ENCODE results near the gene MED29.

MED29 gene

DNA sequence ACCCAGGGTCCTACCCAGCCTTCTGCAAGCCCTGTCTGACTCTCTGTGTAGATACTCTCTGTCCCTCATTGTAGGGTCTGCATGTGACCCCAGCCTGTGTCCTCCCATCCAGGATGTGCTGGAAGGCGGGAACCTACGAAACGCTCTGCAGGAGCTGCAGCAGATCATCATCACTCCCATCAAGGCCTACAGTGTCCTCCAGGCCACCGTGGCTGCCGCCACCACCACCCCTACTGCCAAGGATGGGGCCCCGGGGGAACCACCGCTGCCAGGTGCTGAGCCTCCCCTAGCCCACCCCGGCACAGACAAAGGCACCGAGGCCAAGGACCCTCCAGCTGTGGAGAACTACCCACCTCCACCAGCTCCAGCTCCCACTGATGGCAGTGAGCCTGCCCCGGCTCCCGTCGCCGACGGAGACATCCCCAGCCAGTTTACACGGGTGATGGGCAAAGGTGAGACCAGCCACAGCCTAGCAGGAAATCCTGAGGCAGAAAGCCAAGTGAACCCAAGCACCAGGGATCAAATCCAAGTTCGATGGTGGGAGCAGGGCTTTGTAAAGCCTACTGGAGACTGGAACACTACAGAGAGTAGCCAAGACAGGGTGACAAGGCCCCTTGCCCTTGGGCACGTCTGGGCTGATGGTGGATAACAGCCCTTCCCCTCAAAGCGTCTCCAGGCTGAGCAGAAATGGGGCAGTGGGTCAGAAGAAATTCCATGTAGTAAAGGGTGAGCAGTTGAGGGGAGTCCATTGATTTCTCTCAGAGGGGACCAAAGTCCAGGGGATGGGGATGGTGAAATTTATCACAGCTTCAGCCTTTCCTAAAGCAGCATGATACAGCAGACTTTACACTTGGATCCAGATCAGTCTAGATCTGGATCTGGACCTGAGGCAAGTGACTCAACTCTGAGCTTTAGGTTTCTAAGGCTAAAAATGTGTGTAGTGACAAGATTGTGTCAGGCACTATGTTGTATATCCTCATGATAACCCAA is 13.5 kb upstream of the MED29 start:
- TF ChIP-seq, protein P1, sequence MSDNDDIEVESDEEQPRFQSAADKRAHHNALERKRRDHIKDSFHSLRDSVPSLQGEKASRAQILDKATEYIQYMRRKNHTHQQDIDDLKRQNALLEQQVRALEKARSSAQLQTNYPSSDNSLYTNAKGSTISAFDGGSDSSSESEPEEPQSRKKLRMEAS (IDR thresholded peaks at IDR 0.05): no peak
- TF ChIP-seq RAD21 (IDR thresholded peaks at IDR 0.05; ENCODE audit: low read depth) (no peak), TEAD4 (IDR thresholded peaks at IDR 0.05) (no peak), CREB1 (IDR thresholded peaks at IDR 0.05; ENCODE audit: low read depth) (no peak), NFIC (IDR thresholded peaks at IDR 0.05) (no peak)

DNA sequence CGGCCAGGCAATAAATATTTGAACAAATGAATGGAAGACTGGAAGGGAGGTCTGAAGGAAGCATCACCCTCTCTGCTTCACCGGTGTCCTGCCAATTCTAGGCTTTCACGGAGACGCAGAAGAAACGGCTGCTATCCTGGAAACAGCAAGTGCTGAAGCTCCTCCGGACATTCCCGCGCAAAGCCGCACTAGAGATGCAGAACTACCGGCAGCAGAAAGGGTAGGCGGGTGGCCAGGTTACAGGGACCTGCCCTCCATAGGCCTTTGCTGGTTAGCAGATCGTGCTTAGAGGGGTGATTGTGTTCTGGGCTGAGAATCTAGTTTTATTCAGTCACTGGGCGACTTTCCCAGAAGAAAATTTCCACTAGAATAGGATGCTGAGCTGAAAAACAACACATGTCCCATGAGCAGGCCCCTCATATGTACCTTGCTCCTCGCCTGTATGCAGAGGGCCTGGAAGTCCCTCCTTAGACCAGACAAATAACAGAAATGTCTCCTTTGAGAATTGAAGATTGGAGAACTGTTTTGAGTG is 11.2 kb upstream of the MED29 start:
- no peak for TF ChIP-seq TEAD4 (IDR thresholded peaks at IDR 0.05)
- TF ChIP-seq, protein P2, sequence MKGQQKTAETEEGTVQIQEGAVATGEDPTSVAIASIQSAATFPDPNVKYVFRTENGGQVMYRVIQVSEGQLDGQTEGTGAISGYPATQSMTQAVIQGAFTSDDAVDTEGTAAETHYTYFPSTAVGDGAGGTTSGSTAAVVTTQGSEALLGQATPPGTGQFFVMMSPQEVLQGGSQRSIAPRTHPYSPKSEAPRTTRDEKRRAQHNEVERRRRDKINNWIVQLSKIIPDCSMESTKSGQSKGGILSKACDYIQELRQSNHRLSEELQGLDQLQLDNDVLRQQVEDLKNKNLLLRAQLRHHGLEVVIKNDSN (IDR thresholded peaks at IDR 0.05): no peak
- TF ChIP-seq, protein P3, sequence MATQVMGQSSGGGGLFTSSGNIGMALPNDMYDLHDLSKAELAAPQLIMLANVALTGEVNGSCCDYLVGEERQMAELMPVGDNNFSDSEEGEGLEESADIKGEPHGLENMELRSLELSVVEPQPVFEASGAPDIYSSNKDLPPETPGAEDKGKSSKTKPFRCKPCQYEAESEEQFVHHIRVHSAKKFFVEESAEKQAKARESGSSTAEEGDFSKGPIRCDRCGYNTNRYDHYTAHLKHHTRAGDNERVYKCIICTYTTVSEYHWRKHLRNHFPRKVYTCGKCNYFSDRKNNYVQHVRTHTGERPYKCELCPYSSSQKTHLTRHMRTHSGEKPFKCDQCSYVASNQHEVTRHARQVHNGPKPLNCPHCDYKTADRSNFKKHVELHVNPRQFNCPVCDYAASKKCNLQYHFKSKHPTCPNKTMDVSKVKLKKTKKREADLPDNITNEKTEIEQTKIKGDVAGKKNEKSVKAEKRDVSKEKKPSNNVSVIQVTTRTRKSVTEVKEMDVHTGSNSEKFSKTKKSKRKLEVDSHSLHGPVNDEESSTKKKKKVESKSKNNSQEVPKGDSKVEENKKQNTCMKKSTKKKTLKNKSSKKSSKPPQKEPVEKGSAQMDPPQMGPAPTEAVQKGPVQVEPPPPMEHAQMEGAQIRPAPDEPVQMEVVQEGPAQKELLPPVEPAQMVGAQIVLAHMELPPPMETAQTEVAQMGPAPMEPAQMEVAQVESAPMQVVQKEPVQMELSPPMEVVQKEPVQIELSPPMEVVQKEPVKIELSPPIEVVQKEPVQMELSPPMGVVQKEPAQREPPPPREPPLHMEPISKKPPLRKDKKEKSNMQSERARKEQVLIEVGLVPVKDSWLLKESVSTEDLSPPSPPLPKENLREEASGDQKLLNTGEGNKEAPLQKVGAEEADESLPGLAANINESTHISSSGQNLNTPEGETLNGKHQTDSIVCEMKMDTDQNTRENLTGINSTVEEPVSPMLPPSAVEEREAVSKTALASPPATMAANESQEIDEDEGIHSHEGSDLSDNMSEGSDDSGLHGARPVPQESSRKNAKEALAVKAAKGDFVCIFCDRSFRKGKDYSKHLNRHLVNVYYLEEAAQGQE (IDR thresholded peaks at IDR 0.05; ENCODE audit: low read depth): no peak
- no peak for TF ChIP-seq FOXM1 (IDR thresholded peaks at IDR 0.05; ENCODE audit: borderline replicate concordance, low read depth)
- no peak for TF ChIP-seq CEBPB (IDR thresholded peaks at IDR 0.05)
- TF ChIP-seq TAF1 (IDR thresholded peaks at IDR 0.05; ENCODE audit: low read depth): no peak
- TF ChIP-seq RAD21 (IDR thresholded peaks at IDR 0.05; ENCODE audit: low read depth): no peak
- no peak for TF ChIP-seq CREB1 (IDR thresholded peaks at IDR 0.05; ENCODE audit: low read depth)
- no peak for TF ChIP-seq TCF12 (IDR thresholded peaks at IDR 0.05; ENCODE audit: low read depth)
- no peak for TF ChIP-seq ZBTB7A (IDR thresholded peaks at IDR 0.05; ENCODE audit: low read depth)
- TF ChIP-seq YY1 (IDR thresholded peaks at IDR 0.05; ENCODE audit: low read depth): no peak
- no peak for TF ChIP-seq EP300 (IDR thresholded peaks at IDR 0.05; ENCODE audit: borderline replicate concordance)

DNA sequence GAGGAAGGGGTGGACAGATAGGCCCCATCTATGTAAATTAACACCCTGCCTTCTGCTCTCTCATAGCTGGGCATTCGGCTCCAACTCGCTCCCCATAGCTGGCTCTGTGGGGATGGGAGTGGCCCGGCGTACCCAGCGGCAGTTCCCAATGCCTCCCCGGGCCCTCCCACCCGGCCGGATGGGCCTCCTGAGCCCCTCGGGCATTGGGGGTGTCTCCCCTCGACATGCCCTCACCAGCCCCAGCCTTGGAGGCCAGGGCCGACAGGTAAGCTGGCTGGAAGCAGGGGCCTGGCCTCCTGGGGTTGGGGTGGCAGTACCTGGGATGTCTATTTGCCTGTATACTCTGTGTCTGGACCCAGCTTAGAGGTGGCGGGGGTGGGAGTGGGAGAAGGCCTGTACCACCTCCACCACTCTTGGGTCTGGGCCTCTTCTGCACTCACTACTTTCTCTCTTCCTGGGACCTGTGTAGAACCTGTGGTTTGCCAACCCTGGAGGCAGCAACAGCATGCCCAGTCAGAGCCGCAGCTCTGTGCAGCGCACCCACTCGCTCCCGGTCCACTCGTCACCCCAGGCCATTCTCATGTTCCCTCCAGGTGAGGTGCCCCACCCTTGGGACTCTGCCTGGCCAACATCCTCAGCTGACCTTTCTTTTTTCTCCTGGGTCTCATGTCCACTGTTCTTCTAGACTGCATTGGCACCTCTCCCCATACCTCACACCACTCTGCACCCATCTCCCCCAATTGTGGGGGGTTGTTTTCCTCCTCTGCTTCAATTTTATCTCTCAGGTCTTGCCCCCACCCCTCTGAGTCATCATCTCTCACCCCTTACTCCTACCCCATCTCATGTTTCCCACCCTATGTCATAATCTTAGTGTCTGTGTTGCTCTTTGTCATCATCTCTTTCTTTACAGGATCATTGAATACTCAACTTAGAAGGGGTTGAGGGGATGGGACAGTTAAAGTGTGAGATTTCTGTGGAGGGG is 10.4 kb upstream of the MED29 start:
- TF ChIP-seq, protein P3 (IDR thresholded peaks at IDR 0.05; ENCODE audit: low read depth): no peak
- TF ChIP-seq FOXM1 (IDR thresholded peaks at IDR 0.05; ENCODE audit: borderline replicate concordance, low read depth): no peak
- TF ChIP-seq TCF12 (IDR thresholded peaks at IDR 0.05; ENCODE audit: low read depth): no peak
- TF ChIP-seq, protein P2 (IDR thresholded peaks at IDR 0.05): no peak
- no peak for TF ChIP-seq TEAD4 (IDR thresholded peaks at IDR 0.05)
- TF ChIP-seq EGR1 (IDR thresholded peaks at IDR 0.05): no peak
- TF ChIP-seq NFIC (IDR thresholded peaks at IDR 0.05): no peak
- TF ChIP-seq ZBTB7A (IDR thresholded peaks at IDR 0.05; ENCODE audit: low read depth): no peak
- no peak for TF ChIP-seq CEBPB (IDR thresholded peaks at IDR 0.05)
- no peak for TF ChIP-seq CREB1 (IDR thresholded peaks at IDR 0.05; ENCODE audit: low read depth)
- TF ChIP-seq RAD21 (IDR thresholded peaks at IDR 0.05; ENCODE audit: low read depth): no peak
- TF ChIP-seq YY1 (IDR thresholded peaks at IDR 0.05; ENCODE audit: low read depth): no peak
- no peak for TF ChIP-seq TAF1 (IDR thresholded peaks at IDR 0.05; ENCODE audit: low read depth)
- TF ChIP-seq, protein P1 (IDR thresholded peaks at IDR 0.05): no peak
- no peak for TF ChIP-seq EP300 (IDR thresholded peaks at IDR 0.05; ENCODE audit: borderline replicate concordance)

DNA sequence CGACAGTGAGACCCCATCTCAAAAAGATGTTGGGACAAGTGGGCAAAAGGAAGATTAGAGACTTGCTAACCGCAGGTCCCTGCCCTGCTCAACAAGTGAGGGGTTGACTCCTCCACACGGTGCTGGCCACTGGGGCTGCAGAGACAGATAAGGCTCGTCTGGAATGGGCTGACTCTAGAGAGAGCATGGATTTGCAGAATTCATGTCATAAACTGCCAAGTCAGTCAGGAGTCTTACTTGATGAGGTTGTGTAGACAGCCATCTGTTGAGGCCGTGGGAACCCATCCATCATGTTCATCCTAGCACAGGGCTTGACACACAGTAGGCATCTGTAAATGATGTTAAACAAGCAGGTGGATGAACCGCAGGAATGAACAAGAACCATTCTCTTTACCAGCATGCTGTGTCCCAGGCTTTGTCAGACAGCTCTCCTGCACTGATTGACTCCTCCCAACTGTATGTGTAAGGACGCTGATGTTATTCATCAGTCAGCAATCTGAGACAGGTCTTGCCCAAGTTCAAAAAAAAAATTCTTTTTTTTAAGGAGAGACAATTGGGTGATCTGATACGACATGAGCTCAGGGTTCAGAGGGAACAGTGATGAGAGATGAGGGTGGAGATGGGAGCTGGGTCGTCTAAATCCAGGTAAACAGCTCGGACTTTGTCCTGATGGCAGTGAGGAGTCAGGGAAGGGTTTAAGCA is 9.1 kb upstream of the MED29 start:
- no peak for TF ChIP-seq FOXM1 (IDR thresholded peaks at IDR 0.05; ENCODE audit: borderline replicate concordance, low read depth)

Measured in Ishikawa (cell line).